Right lobe of liver (tissue), 6 donors: ENCODE data around the gene DMAC2L. TPM values are rescaled to one million over a fixed set of nuclear protein-coding genes. Genes with fewer than 3 reads are reported as not detected.
"Not testable (repeated sequence)": the region's sequence is repeated elsewhere in the genome, so short reads cannot be mapped to it uniquely, and the experiment has no call there.

Experiments
- ATAC-seq, 4 donors: fragments of 200-7000 bp; cut with Tn5 transposase; one replicate each; pipeline ENCODE4 v1.9.1; 2020; ENCODE audit warnings: mild to moderate bottlenecking in 4 of 4, moderate library complexity in 4 of 4
- DNase-seq, 3 donors: peaks; one replicate each; pipeline ENCODE4 v3.0.0-alpha.2; 2020
- H3K27ac ChIP-seq, 3 donors: fragments of 200-600 bp; one replicate each; pipeline ENCODE4 v1.8.0; 2022
- H3K27me3 ChIP-seq, 2 donors: fragments of 200-600 bp; one replicate each; pipeline ENCODE4 v1.8.0; 2022
- H3K36me3 ChIP-seq, 4 donors: fragments of 200-600 bp; sonication (generic) in 1 of 4; one replicate each; pipeline versions ENCODE4 v1.5.1 to v1.8.0; 2017 to 2022; ENCODE audit warnings: control low read depth in 1 of 4
- H3K4me1 ChIP-seq, 4 donors: fragments of 200-600 bp; sonication (generic) in 1 of 4; one replicate each; pipeline versions ENCODE4 v1.5.1 to v1.8.0; 2017 to 2022; ENCODE audit warnings: control low read depth in 1 of 4
- H3K4me3 ChIP-seq, 3 donors: fragments of 200-600 bp; one replicate each; pipeline ENCODE4 v1.8.0; 2022
- H3K9me3 ChIP-seq, 4 donors: fragments of 200-600 bp; sonication (generic) in 1 of 4; one replicate each; pipeline versions ENCODE4 v1.5.1 to v1.8.0; 2017 to 2022; ENCODE audit warnings: control low read depth in 1 of 4
- POLR2A ChIP-seq: fragments of 450-650 bp; IDR thresholded peaks from one replicate; pipeline ENCODE4 v1.6.1; 2017; ENCODE audit warnings: antibody characterized with exemption, mild to moderate bottlenecking
- WGBS: methylation state at CpG from one replicate; pipeline ENCODE4 v1.1.6; 2018; ENCODE audit warnings: low coverage, low lambda C conversion rate; ENCODE audit not compliant: insufficient coverage; ENCODE audit errors: missing lambda C conversion rate; 5-methylcytosine and 5-hydroxymethylcytosine counted together
- intact Hi-C, 2 donors: fragments of 100-400 bp; cut with DNase I; formaldehyde crosslinking; loops; one replicate each; pipeline versions ENCODE4 v1.11.2 to v1.14.1; 2022
- total RNA-seq, 6 experiments: library from RNA; depleted of rRNA in 2 of 6; stranded (reverse); fragments of >200 nt in 2 of 6; fragmentation: NEBNext Ultra II Directional in 3 of 6; extraction: Animal tissue kit (Norgen Biotek cat#: 25700) in 3 of 6; gene quantifications; one replicate each; pipeline versions ENCODE4 v1.1.0 to v1.2.4, GENCODE V29; 2016 to 2023
- TF ChIP-seq, protein P1 (sequence below), 4 donors: fragments of 200-600 bp in 3 of 4; fragments of 450-650 bp in 1 of 4; IDR thresholded peaks; one replicate each; pipeline versions ENCODE4 v1.5.1 to v1.8.0; 2016 to 2022; ENCODE audit warnings: antibody characterized with exemption in 4 of 4, mild to moderate bottlenecking in 2 of 4
- donor health status: DM: no; HTN: yes; CAD: no.
- donor health status: DM: no; HTN: no; CAD: no.
- donor health status: DM: no; HTN: no; CAD: no.
- donor health status: DM: no; HTN: yes; CAD: no.
- donor health status: DM: no; HTN: yes; CAD: no.

Gene DMAC2L
- total RNA-seq, 6 experiments from 2014 or later = 4.1 to 10.9 (median 7.1) TPM

DNA sequence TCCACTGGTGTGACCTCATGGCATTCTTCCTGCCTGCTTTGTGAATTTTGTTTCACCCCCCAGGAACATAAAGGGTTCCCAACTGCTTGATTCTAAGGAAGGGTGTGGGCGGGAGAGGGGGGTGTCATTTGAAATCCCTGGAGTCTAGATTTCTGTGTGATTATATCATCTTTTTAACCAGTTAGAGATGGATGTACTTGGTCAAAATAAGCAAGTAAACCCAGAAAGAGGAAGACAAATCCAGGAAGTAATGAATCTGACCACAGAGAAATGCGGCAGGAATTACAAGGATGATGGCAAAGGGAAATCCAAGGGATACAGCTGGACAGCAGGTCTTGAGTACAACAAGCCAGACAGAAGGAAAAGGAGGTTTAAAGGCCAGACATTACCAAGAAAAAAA is 38.9 kb downstream of the DMAC2L start:
- 65% methylated on average over 2 of the region's 2 CpGs for WGBS
- intact Hi-C loops = no loop called here
- DNase-seq (no peak), ATAC-seq (no peak)
- Histone ChIP-seq H3K36me3 (no peaks in the 10 kb centered on the region), H3K4me1 (no peaks in the 10 kb centered on the region), H3K27ac (no peak overlapping the region), H3K27me3 (no peaks in the 10 kb centered on the region), H3K9me3 (no peaks in the 10 kb centered on the region), H3K4me3 (no peak overlapping the region)
- TF ChIP-seq, protein P1, sequence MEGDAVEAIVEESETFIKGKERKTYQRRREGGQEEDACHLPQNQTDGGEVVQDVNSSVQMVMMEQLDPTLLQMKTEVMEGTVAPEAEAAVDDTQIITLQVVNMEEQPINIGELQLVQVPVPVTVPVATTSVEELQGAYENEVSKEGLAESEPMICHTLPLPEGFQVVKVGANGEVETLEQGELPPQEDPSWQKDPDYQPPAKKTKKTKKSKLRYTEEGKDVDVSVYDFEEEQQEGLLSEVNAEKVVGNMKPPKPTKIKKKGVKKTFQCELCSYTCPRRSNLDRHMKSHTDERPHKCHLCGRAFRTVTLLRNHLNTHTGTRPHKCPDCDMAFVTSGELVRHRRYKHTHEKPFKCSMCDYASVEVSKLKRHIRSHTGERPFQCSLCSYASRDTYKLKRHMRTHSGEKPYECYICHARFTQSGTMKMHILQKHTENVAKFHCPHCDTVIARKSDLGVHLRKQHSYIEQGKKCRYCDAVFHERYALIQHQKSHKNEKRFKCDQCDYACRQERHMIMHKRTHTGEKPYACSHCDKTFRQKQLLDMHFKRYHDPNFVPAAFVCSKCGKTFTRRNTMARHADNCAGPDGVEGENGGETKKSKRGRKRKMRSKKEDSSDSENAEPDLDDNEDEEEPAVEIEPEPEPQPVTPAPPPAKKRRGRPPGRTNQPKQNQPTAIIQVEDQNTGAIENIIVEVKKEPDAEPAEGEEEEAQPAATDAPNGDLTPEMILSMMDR (IDR thresholded peaks at IDR 0.05) = no peak
- TF ChIP-seq POLR2A = no peak

DNA sequence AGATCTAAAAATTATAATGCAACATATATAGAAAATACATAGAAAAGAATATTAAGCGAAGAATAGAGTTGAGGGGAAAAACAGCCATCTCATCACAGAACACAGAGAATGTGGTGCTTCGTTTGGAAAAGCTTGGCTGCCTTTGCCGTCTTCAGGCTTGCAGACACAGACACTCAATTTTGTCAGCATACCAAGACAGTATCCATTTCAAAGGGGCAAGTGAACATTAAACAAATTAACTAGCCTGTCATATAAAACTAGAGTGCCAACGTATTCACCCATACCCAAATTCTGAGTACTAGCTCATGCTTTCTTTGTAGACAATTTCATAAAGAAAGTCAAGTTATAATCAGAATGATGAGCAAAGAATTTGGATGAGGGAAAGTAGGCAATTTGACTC is 40.5 kb downstream of the DMAC2L start:
- H3K9me3 ChIP-seq = no peaks in the 10 kb centered on the region
- no peak overlapping the region for H3K27ac ChIP-seq
- H3K4me1 ChIP-seq = no peaks in the 10 kb centered on the region
- DNase-seq (no peak), ATAC-seq (no peak)
- H3K27me3 ChIP-seq = no peaks in the 10 kb centered on the region
- 83% methylated on average over 4 of the region's 4 CpGs for WGBS
- no peak overlapping the region for H3K4me3 ChIP-seq
- no peaks in the 10 kb centered on the region for H3K36me3 ChIP-seq
- intact Hi-C loops = no loop called here
- TF ChIP-seq, protein P1 (IDR thresholded peaks at IDR 0.05) = no peak
- TF ChIP-seq POLR2A = no peak

DNA sequence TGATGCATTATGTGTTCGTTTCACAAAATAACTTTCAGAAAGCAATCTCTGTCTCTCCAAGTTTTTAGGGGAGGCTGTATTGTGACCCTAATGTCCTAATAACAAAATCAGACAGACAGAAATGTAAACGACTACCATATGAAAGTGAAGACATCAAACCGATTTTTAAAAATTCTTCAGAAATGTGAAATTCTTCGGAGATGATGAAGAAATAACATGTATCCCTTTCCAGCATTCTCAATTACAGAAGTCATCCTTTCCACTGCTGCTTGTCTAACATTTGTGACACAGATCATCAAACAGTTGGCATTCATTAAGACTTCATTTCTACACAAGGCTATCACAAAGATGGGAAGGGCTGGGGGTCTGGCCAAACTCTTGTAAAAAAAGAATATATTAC is 41.0 kb downstream of the DMAC2L start:
- Histone ChIP-seq H3K27ac (no peak overlapping the region), H3K4me3 (no peak overlapping the region), H3K4me1 (no peaks in the 10 kb centered on the region), H3K9me3 (no peaks in the 10 kb centered on the region), H3K27me3 (no peaks in the 10 kb centered on the region), H3K36me3 (no peaks in the 10 kb centered on the region)
- TF ChIP-seq, protein P1 (IDR thresholded peaks at IDR 0.05) = no peak
- no peak for TF ChIP-seq POLR2A
- ATAC-seq (no peak), DNase-seq (no peak)
- intact Hi-C loops = no loop called here
- WGBS = 68% methylated on average over 4 of the region's 4 CpGs

DNA sequence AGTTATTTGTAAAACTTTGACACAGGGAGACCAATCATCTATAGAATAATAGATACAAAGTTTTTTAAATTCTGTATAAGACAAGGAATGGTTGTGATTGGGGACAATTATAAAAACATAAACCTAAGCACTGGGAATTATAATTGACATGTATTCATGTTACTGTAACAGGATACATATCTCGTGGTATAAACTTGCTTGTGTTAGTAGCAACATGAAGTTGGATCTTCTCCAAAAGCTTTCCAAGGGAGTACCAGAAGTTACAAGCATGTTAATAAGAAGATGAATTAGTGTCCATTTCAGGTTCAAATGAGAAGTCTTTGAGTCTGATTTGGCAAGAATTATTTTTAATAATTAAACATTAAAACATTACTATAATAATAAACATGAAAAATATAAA is 42.4 kb downstream of the DMAC2L start:
- no peaks in the 10 kb centered on the region for H3K36me3 ChIP-seq
- 0% methylated on average over 1 of the region's 1 CpG for WGBS
- H3K4me3 ChIP-seq = no peak overlapping the region
- TF ChIP-seq, protein P1 (IDR thresholded peaks at IDR 0.05) = no peak
- TF ChIP-seq POLR2A = no peak
- H3K4me1 ChIP-seq = peaks cover 0 to under 1% (median 0%) of the 10 kb centered on the region in 4 donors
- intact Hi-C loops = no loop called here
- ATAC-seq = no peak
- H3K27ac ChIP-seq = no peak overlapping the region
- no peaks in the 10 kb centered on the region for H3K9me3 ChIP-seq
- no peak for DNase-seq
- H3K27me3 ChIP-seq = no peaks in the 10 kb centered on the region

DNA sequence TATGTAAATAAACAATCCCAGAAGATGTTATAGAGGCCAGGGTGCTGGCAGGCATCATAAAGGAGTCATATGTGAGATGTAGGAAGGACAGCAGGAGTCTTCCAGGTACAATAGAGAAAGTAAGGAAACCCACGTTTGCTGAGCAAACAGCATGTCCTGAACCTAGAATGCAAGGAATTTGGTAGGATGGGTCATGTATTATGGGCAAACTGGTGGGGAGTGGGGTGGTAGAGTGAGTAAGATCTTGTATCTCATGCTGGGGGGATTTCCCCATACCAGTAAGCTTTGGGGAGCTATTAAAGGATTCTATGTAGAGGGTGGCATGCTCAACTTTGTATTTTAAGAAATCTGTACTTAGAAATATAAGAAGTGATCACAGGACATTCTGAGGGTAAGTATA is 43.6 kb downstream of the DMAC2L start:
- TF ChIP-seq, protein P1 (IDR thresholded peaks at IDR 0.05) = no peak
- H3K27me3 ChIP-seq = no peaks in the 10 kb centered on the region
- no peaks in the 10 kb centered on the region for H3K9me3 ChIP-seq
- H3K27ac ChIP-seq = no peak overlapping the region
- DNase-seq = no peak
- H3K4me1 ChIP-seq = peaks cover 0 to 5% (median 0%) of the 10 kb centered on the region in 4 donors
- H3K4me3 ChIP-seq = no peak overlapping the region
- intact Hi-C loops = no loop called here
- ATAC-seq = no peak
- WGBS = 86% methylated on average over 1 of the region's 1 CpG
- H3K36me3 ChIP-seq = no peaks in the 10 kb centered on the region

DNA sequence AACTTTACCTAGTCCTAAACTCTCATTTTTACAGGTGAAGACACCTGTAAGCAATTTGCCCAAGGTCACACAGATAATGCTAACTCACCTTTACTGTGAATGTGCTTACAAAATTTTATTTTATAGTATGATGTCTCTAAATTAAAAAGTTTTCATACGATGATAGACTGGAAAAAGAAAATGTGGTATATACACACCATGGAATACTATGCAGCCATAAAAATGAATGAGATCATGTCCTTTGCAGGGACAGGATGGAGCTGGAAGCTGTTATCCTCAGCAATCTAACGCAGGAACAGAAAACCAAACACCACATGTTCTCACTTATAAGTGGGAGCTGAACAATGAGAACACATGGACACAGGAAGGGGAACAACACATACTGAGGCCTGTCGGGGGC is 44.2 kb downstream of the DMAC2L start:
- WGBS = 88% methylated on average over 3 of the region's 3 CpGs
- intact Hi-C loops, ATAC-seq, H3K4me3 ChIP-seq, DNase-seq, H3K27me3 ChIP-seq, H3K27ac ChIP-seq, H3K4me1 ChIP-seq, H3K9me3 ChIP-seq, H3K36me3 ChIP-seq: not testable (repeated sequence)
